ENCODE results near the gene EEPD1. TPM values are rescaled to one million over a fixed set of nuclear protein-coding genes. Genes with fewer than 3 reads are reported as not detected.
A peak's percentile ranks its signal among the peaks of the same experiment; 100 is the strongest.

Gene EEPD1
- total and polyA plus RNA-seq, 4 donors: 2.3 to 12.3 (median 7.1) TPM

DNA sequence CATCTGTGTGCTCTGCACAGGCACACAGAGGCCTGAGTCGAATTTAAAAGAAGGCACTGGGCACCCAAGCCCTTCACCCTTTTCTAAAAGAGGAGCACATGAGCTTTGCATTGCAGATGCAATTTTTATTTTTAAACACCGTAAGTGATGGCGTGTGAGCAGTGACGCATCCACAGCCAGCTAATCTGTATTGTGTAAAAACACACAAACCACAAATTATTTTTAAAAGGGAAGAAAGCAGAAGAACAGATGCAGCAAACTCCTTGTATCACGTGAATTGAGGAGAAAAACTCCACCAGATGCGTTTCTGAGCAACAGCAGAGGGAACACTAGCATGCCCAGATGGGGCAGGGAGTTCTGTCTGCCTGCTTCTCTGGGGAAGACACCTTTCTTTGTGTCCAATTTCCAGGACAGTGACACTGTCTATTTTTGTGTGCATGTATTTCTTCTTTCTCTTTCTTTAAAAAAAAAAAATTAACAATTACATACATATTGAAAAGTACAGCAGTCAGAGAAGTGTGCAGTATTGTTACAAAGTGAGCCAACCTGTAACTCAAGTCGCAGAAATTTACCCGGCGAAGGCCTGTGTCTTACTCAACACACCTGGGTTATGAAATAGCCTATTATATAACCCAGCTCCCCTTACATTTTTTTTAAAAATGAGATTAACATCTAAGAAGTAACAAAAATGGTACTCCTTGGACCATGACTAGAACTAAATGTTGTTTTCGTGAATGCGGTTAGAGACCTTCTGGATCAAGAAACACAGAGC is 39.2 kb downstream of the EEPD1 start:
- no peaks in the 10 kb centered on the region for H3K9me3 ChIP-seq (ENCODE audit: control insufficient read depth in 4 of 4, low read length in 3 of 4)
- H3K27me3 ChIP-seq (ENCODE audit: control insufficient read depth in 4 of 4, insufficient read depth in 4 of 4, low read length in 3 of 4): no peaks in the 10 kb centered on the region
- no peak overlapping the region for H3K4me3 ChIP-seq (ENCODE audit: low read depth in 1 of 3, low read length in 3 of 3)
- peak in 1 of 2 donors; percentile 8 for TF ChIP-seq RAD21 (IDR thresholded peaks at IDR 0.05)
- no peak for TF ChIP-seq GABPA (IDR thresholded peaks at IDR 0.05 in 1 of 2, conservative IDR thresholded peaks at IDR 0.05 in 1 of 2)
- no peak overlapping the region for H3K27ac ChIP-seq (ENCODE audit: low read depth in 1 of 2, low read length in 2 of 2)
- no peaks in the 10 kb centered on the region for H3K36me3 ChIP-seq (ENCODE audit: control insufficient read depth in 4 of 4, insufficient read depth in 3 of 4, low read depth in 1 of 4, low read length in 3 of 4)
- no peak for DNase-seq (ENCODE audit: low spot score)
- peaks cover 0 to 25% (median 10%) of the 10 kb centered on the region in 4 donors for H3K4me1 ChIP-seq (ENCODE audit: control insufficient read depth in 4 of 4, insufficient read depth in 4 of 4, low read length in 3 of 4)
- WGBS: 71% methylated on average over 11 of the region's 11 CpGs
- no peak overlapping the region for H3K9ac ChIP-seq (ENCODE audit: low read depth in 1 of 2, low read length in 2 of 2)

DNA sequence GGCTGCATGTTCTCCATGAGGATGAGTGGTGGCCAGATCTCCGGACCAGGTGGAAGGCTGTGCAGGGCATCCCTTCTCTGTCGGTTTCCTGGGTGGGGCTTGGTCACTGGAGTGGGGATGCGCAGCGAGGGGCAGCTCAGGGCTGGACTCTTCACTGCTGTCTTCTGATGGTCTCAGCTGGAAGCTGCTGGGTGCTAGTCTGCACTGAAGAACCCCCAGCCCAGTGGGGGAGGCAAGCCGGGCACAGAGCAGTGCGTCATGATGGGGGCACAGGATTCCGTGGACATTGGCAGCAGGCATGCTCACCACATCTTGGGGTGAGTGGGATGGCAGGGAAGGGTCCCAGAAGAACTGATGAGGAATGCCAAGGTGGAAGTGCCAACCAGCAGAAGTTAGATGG is 39.8 kb downstream of the EEPD1 start:
- no peak for DNase-seq (ENCODE audit: low spot score)
- H3K9ac ChIP-seq (ENCODE audit: low read depth in 1 of 2, low read length in 2 of 2): no peak overlapping the region
- no peak overlapping the region for H3K27ac ChIP-seq (ENCODE audit: low read depth in 1 of 2, low read length in 2 of 2)
- H3K36me3 ChIP-seq (ENCODE audit: control insufficient read depth in 4 of 4, insufficient read depth in 3 of 4, low read depth in 1 of 4, low read length in 3 of 4): no peaks in the 10 kb centered on the region
- no peaks in the 10 kb centered on the region for H3K27me3 ChIP-seq (ENCODE audit: control insufficient read depth in 4 of 4, insufficient read depth in 4 of 4, low read length in 3 of 4)
- peaks cover 0 to 25% (median 10%) of the 10 kb centered on the region in 4 donors for H3K4me1 ChIP-seq (ENCODE audit: control insufficient read depth in 4 of 4, insufficient read depth in 4 of 4, low read length in 3 of 4)
- no peak overlapping the region for H3K4me3 ChIP-seq (ENCODE audit: low read depth in 1 of 3, low read length in 3 of 3)
- H3K9me3 ChIP-seq (ENCODE audit: control insufficient read depth in 4 of 4, low read length in 3 of 4): no peaks in the 10 kb centered on the region
- TF ChIP-seq EGR1 (IDR thresholded peaks at IDR 0.05; ENCODE audit: low read depth in 2 of 2) (no peak), HNF4A (conservative IDR thresholded peaks at IDR 0.05) (no peak), RAD21 (IDR thresholded peaks at IDR 0.05) (no peak), RXRA (IDR thresholded peaks at IDR 0.05) (no peak), HNF4G (IDR thresholded peaks at IDR 0.05) (no peak)
- TF ChIP-seq, protein P1, sequence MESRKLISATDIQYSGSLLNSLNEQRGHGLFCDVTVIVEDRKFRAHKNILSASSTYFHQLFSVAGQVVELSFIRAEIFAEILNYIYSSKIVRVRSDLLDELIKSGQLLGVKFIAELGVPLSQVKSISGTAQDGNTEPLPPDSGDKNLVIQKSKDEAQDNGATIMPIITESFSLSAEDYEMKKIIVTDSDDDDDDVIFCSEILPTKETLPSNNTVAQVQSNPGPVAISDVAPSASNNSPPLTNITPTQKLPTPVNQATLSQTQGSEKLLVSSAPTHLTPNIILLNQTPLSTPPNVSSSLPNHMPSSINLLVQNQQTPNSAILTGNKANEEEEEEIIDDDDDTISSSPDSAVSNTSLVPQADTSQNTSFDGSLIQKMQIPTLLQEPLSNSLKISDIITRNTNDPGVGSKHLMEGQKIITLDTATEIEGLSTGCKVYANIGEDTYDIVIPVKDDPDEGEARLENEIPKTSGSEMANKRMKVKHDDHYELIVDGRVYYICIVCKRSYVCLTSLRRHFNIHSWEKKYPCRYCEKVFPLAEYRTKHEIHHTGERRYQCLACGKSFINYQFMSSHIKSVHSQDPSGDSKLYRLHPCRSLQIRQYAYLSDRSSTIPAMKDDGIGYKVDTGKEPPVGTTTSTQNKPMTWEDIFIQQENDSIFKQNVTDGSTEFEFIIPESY (IDR thresholded peaks at IDR 0.05): no peak
- TF ChIP-seq, protein P2, sequence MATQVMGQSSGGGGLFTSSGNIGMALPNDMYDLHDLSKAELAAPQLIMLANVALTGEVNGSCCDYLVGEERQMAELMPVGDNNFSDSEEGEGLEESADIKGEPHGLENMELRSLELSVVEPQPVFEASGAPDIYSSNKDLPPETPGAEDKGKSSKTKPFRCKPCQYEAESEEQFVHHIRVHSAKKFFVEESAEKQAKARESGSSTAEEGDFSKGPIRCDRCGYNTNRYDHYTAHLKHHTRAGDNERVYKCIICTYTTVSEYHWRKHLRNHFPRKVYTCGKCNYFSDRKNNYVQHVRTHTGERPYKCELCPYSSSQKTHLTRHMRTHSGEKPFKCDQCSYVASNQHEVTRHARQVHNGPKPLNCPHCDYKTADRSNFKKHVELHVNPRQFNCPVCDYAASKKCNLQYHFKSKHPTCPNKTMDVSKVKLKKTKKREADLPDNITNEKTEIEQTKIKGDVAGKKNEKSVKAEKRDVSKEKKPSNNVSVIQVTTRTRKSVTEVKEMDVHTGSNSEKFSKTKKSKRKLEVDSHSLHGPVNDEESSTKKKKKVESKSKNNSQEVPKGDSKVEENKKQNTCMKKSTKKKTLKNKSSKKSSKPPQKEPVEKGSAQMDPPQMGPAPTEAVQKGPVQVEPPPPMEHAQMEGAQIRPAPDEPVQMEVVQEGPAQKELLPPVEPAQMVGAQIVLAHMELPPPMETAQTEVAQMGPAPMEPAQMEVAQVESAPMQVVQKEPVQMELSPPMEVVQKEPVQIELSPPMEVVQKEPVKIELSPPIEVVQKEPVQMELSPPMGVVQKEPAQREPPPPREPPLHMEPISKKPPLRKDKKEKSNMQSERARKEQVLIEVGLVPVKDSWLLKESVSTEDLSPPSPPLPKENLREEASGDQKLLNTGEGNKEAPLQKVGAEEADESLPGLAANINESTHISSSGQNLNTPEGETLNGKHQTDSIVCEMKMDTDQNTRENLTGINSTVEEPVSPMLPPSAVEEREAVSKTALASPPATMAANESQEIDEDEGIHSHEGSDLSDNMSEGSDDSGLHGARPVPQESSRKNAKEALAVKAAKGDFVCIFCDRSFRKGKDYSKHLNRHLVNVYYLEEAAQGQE (IDR thresholded peaks at IDR 0.05): no peak
- WGBS: 98% methylated on average over 7 of the region's 7 CpGs

- Histone ChIP-seq H3K9me3 (ENCODE audit: control insufficient read depth in 4 of 4, low read length in 3 of 4) (no peaks in the 10 kb centered on the region), H3K27ac (ENCODE audit: low read depth in 1 of 2, low read length in 2 of 2) (no peak overlapping the region), H3K4me3 (ENCODE audit: low read depth in 1 of 3, low read length in 3 of 3) (no peak overlapping the region), H3K4me1 (ENCODE audit: control insufficient read depth in 4 of 4, insufficient read depth in 4 of 4, low read length in 3 of 4) (peaks cover 0 to 3% (median 0%) of the 10 kb centered on the region in 4 donors), H3K36me3 (ENCODE audit: control insufficient read depth in 4 of 4, insufficient read depth in 3 of 4, low read depth in 1 of 4, low read length in 3 of 4) (no peaks in the 10 kb centered on the region), H3K27me3 (ENCODE audit: control insufficient read depth in 4 of 4, insufficient read depth in 4 of 4, low read length in 3 of 4) (no peaks in the 10 kb centered on the region), H3K9ac (ENCODE audit: low read depth in 1 of 2, low read length in 2 of 2) (no peak overlapping the region)
- TF ChIP-seq, protein P3, sequence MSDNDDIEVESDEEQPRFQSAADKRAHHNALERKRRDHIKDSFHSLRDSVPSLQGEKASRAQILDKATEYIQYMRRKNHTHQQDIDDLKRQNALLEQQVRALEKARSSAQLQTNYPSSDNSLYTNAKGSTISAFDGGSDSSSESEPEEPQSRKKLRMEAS (IDR thresholded peaks at IDR 0.05): no peak
- TF ChIP-seq, protein P4, sequence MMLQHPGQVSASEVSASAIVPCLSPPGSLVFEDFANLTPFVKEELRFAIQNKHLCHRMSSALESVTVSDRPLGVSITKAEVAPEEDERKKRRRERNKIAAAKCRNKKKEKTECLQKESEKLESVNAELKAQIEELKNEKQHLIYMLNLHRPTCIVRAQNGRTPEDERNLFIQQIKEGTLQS (IDR thresholded peaks at IDR 0.05): no peak
- TF ChIP-seq SP1 (IDR thresholded peaks at IDR 0.05) (no peak), HNF4A (conservative IDR thresholded peaks at IDR 0.05) (no peak)
- 84% methylated on average over 4 of the region's 4 CpGs for WGBS
- no peak for DNase-seq (ENCODE audit: low spot score)
Observed at GRCh38 chr7:36198854-36199266, 45.8 kb downstream of the EEPD1 start.

Measured in liver (tissue), 9 donors.